CD4-positive, alpha-beta T cell treated with Interferon gamma for 1 hour (primary cell): ENCODE results near the gene XKR8.
A peak's percentile ranks its signal among the peaks of the same experiment; 100 is the strongest.

Experiments
- DNase-seq: peaks from one replicate; pipeline ENCODE4 v3.0.0-alpha.2; 2020

Gene XKR8

GRCh38 chr1:27959792-27960603 is at the start of gene XKR8:
XKR8 (plus strand) TSS chr1:27959973; CDS start chr1:27960070, 97 bp downstream.
- DNase-seq: peak; percentile 81

DNA sequence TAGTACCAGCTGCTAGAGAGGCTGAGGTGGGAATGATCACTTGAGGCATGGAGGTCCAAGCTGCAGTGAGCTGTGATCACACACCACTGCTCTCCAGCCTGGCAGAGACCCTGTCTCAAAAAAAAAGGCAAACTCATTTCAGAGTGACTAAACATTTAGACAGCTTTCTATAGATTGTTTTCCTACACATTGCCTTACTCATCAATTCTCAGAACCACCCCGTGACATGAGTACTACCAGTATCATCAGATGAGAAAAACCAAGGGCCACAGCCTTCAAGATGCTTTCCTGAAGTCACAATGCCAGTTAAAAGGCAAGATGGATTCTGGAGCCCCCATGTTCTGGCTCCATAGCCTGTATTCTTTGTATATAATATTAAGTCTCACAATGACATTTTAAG is 47.3 kb upstream of the XKR8 start:
- no peak for DNase-seq

DNA sequence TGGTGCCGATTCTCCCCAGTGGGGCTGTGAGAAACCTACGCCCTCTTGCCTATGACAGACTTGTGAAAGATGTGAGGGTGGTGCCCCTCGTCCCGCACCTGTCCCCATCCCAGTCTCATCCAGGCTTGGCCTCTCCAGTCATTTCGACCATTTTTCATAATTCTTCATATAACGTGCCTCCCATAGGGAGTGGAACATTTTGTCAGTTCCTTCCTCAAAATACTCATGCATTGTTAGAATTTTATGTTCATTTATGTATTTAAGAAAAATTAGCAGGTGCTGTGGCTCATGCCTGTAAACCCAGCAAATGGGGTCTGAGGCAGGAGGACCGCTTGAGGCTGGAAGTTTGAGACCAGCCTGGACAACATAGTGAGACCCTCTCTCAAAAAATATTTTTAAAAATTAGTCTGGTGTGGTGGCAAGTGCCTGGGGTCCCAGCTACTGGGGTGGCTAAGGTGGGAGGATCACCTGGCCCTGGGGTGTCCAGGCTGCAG is 44.6 kb upstream of the XKR8 start:
- no peak for DNase-seq

DNA sequence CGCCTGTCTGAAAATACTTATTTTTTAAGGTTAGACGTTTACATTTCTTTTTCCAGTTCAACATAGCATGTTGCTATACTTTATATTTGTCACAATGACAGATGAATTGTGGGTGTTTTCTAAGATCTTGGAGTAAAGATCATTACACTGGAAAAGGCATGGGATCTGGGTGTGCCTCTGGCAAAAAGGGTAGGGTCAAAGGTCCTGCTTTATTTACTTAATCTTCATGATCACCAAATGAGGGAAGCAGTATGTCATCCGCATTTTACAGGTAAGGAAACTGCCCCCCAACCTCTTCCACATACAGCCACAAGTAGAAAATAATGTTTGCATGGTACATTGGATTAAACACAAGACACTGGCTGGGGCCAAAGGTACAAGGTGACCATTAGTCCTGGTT is 37.5 kb upstream of the XKR8 start:
- DNase-seq: no peak

DNA sequence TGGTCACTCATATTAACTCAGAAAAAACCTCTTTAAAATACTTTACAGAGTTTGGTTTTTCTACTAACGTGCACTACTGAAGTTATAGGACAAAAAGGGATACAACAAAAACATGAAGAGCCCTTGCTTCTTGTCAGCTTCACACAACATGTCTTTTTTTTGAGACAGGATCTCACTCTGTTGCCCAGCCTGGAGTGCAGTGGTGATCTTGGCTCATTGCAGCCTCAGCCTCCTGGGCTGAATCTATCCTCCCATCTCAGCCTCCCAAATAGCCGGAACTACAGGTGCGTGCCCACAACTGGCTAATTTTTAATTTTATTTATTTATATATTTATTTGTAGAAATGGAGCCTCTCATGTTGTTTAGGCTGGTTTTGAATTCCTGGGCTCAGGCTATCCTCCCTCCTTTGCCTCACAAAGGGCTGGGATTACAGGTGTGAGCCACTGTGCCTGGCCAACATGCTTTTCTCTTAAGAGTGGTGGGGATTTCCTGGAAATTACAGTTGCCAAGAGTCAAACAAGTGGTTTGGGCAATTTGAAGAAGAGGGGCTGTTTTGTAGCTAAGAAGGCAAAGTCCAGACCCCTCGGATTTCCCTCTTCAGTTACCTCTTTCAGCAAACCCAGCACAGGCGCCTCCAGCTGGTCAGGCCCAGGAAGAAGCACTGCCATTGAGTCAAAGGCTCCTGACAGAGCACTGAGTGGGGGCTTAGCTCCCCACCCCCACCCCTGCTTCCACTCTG is 31.4 kb upstream of the XKR8 start:
- no peak for DNase-seq

- DNase-seq: no peak
These were observed 28.6 kb upstream of the XKR8 start for GRCh38 chr1:27931184-27931583.

DNA sequence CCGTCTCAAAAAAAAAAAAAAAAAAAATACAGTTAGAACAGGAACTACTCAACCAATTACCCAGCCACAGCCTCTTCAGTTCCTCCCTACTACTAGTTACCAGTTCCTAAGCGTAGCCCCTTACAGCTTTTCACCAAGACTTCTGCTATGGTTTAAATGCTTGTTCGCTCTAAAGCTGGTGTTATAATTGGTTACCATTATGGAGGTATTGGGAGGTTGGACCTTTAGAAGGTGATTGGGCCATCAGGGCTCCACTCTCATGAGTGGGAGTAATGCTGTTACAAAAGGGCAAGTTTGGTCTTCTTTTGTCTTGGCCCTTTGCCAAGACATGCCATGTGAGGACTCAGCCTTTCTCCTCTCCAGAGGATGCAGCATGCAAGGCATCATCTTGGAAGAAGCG is 28.0 kb upstream of the XKR8 start:
- no peak for DNase-seq

DNA sequence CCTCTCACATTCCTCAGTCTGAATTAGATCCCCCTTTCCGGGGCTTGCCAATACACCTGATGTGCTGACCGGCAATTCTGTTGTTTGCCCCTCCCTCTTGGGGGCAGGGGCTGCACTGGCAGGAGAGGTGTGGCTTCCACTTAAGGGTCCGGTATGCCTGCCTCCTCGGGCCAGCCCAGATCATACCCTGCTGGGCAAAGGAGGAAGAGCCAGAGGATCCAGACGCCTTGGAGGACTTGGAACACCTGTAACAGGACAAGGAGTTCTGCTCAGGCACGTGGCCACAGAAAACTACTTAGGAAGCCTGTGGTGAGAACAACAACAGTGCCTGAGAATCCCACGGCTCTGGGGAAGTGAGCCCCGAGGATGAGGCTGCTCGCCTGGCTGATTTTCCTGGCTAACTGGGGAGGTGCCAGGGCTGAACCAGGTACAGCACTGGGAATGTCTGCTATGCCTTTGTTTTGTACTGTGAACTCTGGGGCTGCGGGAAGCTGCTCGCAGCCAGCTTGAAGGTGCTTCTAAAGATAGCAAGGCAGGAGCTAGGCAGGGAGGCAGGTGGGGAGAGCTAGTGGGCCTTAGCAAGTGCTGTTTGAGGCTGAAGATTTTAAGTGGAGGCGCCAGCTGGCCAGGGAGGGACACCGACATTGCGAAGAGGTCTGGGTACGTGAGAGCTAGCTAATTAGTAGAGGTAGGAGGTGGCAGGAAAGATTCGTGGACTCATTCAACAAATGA is 24.8 kb upstream of the XKR8 start, which contains the start of gene SMPDL3B:
TSS of gene SMPDL3B (plus strand) at position 183 of the 732 bp plus-strand sequence. CDS start at position 367, 184 bp downstream.
- no peak for DNase-seq

GRCh38 chr1:27935721-27936120 is 24.1 kb upstream of the XKR8 start:
- no peak for DNase-seq

DNA sequence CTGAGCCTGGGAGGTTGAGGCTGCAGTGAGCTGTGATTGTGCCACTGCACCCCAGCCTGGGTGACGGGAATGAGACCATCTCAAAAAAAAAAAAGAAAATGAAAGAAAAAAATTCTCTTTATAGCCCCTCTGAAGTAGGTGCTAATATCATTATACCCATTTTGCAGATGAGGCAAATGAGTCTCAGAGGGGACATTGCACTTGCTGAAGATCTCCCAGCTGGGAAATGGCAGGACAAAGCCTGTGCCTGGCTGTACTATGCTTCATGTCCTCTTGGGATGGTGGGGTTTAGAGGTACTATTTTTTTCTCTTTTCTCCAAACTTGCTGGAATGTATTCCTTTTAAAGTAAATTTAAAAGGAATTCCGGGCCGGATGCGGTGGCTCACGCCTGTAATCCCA is 23.4 kb upstream of the XKR8 start:
- DNase-seq: no peak

- no peak for DNase-seq
These were observed 22.3 kb upstream of the XKR8 start for GRCh38 chr1:27937524-27937836.

DNA sequence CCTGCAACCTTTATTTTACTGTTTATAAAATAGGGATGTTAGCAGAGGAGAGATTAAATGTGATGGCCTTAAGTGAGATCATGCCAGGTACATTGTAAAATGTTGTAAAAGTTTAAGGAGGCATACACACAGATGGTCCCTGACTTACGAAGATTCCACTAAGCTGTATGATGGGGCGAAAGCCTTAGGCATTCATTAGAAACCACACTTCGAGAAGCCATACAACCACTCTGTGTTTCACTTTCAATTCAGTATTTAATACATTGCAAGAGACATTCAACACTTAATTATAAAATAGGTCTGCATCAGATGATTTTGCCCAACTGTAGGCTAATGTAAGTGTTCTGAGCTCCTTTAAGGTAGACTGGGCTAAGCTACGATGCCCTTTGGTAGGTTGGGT is 21.3 kb upstream of the XKR8 start:
- no peak for DNase-seq

DNA sequence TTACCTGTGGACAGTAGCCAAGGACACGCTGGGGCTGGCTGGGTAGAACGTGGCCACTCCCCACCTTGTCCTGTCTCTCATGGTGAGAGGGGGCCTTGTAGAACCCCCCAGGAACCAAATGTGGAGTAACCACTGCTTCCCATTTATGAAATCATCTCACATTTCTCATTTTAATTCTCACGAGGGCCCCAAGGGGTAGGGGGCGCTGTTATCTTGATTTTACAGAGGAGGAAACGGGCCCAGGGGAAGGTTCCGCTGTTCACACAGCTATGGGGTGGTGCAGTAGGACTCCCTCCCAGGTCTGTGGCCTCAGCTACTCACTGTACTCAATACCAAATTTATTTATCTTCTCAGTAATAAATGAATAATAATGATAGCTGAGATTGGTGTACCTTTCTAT is 19.5 kb upstream of the XKR8 start:
- DNase-seq: peak; percentile 70

- DNase-seq: no peak
These were observed 18.8 kb upstream of the XKR8 start for GRCh38 chr1:27940870-27941560.

DNA sequence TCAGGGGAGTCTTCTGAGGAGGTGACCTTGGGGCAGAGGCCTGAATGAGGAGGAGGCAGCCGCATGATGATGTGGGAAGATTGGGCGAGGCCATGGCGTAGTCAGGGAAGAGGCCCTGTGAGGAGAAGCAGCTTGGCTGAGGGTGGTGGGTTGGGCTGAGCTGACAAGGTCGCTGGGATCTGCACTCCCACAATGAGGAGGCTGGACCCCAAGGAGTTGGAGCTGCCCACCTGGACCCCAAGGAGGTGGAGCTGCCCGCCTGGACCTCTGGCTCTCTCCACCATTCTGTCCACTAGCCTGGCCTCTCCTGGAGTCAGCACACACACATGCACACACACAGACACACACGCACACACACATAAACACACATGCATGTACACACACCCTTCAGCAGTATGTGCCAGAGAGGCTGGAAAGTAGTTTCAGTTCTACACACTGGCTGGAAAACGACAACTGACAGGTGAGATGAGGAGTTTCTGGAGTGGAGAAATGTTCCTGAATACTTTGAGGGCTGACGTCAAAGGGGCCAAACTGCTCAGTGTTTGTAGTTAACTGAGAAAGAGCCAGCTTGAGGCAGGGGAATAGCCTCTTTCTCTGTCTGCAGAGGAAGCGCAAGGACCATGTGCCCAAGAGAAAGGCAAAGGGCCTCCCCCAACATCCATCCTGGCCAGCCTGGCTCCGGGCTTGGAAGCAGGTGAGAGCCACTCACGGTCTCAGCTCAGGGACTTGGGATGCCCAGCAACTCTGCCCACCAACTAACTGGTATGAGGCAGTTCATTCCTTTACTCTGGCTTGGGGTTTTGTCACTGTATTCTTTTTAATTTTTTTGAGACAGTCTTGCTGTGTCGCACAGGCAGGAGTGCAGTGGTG is 17.9 kb upstream of the XKR8 start:
- DNase-seq: no peak

- DNase-seq: no peak
These were observed 14.8 kb upstream of the XKR8 start for GRCh38 chr1:27945020-27945419.

DNA sequence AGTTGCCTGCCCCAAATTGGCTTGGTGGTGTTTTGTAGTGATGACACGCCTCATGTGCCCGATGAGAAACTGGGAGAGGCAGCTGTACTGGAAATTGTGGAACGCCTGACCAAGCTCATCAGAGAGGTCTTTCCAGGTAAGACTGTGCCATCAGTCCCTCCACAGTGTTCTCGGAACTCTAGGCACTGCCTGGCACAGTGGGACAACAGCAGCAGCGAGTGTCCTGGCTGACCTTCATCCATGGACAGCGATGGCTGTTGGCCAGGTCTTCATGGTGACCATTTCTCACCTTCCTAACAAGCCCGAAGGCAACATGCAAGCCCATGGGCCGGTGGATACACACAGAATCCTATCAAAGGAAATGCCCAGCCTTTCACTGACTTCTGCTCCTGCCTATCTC is 10.7 kb upstream of the XKR8 start:
- no peak for DNase-seq

GRCh38 chr1:27951396-27951795 is 8.4 kb upstream of the XKR8 start:
- no peak for DNase-seq

DNA sequence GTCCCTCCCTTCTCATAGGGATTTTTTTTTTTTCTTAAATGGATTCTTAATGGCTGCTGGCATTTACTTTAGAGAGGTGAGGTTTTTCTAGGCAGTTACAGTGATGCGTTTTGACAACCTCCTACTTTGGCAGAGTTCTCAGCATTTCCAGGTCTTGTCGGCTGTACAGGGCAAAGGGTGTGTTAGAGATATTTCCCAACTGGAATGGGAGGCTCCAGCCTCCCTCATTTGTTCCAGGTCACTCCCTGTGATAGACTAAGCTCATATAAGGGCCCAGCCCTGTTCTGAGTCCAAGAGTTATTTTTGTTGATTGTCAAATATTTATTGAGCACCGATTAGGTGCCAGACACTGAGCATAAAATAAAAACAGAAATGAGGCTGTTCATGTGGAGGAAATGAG is 7.6 kb upstream of the XKR8 start:
- DNase-seq: no peak

- DNase-seq: no peak
These were observed 5.6 kb upstream of the XKR8 start for GRCh38 chr1:27954186-27954585.

GRCh38 chr1:27955076-27955475 is 4.7 kb upstream of the XKR8 start:
- no peak for DNase-seq

DNA sequence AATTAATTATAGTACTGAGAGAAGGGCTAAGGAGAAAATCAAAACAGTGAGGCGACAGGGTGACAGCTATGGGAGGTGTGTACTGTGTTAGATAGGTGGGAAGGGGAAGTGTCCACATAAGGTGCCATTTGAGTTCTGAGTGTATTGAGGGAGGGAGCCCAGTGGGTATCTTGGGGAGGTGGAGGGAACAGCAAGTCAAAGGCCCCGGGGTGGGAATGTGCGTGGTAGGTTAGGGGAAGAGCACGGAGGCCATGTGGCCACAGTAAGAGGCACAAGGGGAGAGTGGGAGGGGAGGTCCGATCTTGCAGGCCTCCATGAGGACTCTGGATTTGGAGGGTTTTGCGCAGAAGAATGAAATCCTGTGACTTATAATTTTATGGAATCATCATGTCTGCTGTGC is 3.0 kb upstream of the XKR8 start:
- DNase-seq: no peak
